ENCODE measurements around the gene TMEM267.

DNA sequence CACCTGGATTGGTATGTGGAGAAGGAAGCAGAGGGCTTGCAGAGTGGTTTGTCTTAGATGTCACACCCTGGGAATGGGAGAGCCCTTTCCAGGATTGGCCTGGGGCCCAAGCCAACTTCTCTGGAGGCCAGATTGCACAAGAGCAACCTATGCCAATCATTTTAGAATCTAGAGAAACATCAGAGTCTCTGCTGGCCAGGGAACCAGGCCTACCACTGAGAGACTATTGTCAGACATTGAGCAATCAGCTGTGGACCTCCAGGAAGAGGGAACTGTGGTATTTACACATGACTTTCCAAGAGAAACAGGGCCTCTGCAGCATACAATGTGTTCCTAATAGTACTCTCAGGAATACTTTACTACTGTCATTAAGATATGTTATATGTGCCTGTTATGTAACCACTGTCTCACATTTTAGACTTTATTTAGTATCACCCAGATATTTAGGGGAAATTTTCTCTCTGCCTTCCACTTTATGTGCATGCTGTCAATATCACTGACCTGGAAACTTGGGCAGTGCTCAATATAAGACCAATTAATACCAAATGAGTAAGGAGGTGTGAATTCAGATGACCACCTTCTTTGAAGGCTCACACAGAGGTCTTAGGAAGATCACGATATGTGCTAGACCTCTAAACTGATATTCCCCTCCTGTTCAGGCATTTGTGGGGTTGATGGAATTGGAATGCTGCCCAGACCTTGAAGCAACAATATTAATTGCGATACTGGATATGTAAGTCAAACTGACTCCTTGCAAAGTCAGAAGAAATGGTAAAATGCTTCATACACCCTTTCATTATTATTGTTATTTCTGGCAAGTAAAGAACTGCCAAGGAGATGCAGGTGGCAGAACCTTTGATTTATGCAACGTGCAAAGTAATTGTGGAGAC lies 50.9 kb downstream of the TMEM267 start:
- TF ChIP-seq POLR2A (IDR thresholded peaks at IDR 0.05): no peak
- TF ChIP-seq, protein P1, sequence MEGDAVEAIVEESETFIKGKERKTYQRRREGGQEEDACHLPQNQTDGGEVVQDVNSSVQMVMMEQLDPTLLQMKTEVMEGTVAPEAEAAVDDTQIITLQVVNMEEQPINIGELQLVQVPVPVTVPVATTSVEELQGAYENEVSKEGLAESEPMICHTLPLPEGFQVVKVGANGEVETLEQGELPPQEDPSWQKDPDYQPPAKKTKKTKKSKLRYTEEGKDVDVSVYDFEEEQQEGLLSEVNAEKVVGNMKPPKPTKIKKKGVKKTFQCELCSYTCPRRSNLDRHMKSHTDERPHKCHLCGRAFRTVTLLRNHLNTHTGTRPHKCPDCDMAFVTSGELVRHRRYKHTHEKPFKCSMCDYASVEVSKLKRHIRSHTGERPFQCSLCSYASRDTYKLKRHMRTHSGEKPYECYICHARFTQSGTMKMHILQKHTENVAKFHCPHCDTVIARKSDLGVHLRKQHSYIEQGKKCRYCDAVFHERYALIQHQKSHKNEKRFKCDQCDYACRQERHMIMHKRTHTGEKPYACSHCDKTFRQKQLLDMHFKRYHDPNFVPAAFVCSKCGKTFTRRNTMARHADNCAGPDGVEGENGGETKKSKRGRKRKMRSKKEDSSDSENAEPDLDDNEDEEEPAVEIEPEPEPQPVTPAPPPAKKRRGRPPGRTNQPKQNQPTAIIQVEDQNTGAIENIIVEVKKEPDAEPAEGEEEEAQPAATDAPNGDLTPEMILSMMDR (IDR thresholded peaks at IDR 0.05): no peak
